Measurements from ENCODE around the gene ISM1.

DNA sequence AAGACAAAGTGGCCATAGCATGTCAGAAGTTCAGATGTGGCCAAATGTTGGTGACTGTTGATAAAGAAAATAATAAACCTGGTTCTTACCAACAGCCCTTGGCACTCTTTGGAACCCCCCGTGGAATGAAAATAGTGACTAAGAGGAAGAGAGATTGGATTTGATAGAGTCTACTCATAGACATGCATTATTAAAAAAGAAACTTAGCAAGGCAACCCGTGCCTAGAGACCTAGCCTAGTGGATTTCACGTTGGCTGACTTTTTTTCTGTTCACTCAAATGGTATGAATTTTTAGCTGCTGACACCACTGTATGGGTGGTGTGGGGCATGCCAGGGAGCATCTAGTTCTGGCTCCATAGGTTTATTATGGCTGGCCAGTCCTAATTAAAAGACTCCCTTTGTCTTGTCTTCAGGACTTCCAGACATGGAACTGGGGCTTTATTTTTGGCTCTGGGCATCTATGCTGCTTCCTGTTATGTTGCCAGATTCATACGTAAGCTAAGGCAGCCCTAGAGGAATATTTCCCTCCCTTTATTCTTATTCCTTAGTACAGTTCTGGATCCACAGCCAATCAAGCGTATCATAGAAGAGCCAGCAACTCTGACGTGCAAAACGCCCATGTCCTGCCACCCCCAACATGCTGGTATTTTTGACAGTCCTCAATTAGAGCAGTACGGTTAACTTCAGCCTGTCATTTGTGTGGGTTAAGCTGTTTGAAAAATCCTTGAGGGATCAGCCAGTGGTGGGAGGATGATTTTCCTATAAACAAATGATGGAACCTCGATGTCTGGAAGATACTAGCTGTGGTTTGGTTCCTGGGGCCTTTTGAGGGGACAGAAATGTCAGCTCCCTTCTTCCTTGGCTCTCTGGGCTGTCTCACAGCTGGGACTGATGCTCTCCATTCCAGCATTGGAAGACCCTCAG, 127.5 kb downstream of the ISM1 start:
- TF ChIP-seq, protein P1, sequence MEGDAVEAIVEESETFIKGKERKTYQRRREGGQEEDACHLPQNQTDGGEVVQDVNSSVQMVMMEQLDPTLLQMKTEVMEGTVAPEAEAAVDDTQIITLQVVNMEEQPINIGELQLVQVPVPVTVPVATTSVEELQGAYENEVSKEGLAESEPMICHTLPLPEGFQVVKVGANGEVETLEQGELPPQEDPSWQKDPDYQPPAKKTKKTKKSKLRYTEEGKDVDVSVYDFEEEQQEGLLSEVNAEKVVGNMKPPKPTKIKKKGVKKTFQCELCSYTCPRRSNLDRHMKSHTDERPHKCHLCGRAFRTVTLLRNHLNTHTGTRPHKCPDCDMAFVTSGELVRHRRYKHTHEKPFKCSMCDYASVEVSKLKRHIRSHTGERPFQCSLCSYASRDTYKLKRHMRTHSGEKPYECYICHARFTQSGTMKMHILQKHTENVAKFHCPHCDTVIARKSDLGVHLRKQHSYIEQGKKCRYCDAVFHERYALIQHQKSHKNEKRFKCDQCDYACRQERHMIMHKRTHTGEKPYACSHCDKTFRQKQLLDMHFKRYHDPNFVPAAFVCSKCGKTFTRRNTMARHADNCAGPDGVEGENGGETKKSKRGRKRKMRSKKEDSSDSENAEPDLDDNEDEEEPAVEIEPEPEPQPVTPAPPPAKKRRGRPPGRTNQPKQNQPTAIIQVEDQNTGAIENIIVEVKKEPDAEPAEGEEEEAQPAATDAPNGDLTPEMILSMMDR (conservative IDR thresholded peaks at IDR 0.05), result no peak
- TF ChIP-seq ZFX (IDR thresholded peaks at IDR 0.05), result no peak
